Measurements from ENCODE around the gene NVL. TPM values are rescaled to one million over a fixed set of nuclear protein-coding genes. Genes with fewer than 3 reads are reported as not detected.
A peak's percentile ranks its signal among the peaks of the same experiment; 100 is the strongest.
"Not testable (repeated sequence)": the region's sequence is repeated elsewhere in the genome, so short reads cannot be mapped to it uniquely, and the experiment has no call there.

NVL gene
- total RNA-seq, 2 experiments from 2014 or later, result 44.1 to 52.7 TPM

- H3K36me3 Mint-ChIP-seq, result peaks cover 9% of the 10 kb centered on the region
Observed at GRCh38 chr1:224223819-224224714, 105.9 kb downstream of the NVL start.

DNA sequence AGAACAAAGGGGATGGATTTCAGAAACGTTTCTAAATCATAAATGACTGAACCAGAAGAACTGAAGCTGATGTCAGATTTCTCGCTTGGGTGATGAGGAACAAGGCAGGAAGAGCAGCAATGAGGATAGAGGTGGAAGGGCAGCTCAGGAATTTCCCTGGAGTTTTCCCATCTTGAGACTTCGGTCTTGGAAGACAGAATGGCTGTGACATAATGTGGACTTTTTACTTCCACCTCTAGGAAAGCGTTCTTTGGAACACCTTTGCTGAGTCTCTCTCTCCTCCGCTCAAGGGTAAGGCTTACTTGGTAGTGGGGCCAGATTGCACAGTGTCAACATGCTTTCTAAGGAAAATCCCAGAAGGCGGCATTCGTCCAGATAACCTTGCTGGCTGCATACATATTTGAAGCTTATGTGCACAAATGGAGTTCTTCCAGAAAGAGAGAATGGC, 110.3 kb downstream of the NVL start:
- Mint-ChIP-seq H3K4me3 (no peak overlapping the region), H3K4me1 (peaks cover 4% of the 10 kb centered on the region), H3K27me3 (peaks cover 8% of the 10 kb centered on the region), H3K27ac (no peak overlapping the region), H3K9me3 (no peaks in the 10 kb centered on the region), H3K36me3 (no peaks in the 10 kb centered on the region)
- POLR2A ChIA-PET, result no interaction called here
- DNase-seq (no peak), ATAC-seq (ENCODE audit: low read depth) (no peak)

More at GRCh38 chr1:224223819-224224714, 105.9 kb downstream of the NVL start:
- Mint-ChIP-seq H3K9me3 (no peaks in the 10 kb centered on the region), H3K27ac (no peak overlapping the region), H3K4me1 (no peaks in the 10 kb centered on the region), H3K4me3 (no peak overlapping the region), H3K27me3 (peaks cover 8% of the 10 kb centered on the region)
- POLR2A ChIA-PET, result no interaction called here
- ATAC-seq (ENCODE audit: low read depth), result no peak
- DNase-seq, result no peak

- peaks cover 4% of the 10 kb centered on the region for H3K4me1 Mint-ChIP-seq
Observed at GRCh38 chr1:224219011-224219611, 110.9 kb downstream of the NVL start.

DNA sequence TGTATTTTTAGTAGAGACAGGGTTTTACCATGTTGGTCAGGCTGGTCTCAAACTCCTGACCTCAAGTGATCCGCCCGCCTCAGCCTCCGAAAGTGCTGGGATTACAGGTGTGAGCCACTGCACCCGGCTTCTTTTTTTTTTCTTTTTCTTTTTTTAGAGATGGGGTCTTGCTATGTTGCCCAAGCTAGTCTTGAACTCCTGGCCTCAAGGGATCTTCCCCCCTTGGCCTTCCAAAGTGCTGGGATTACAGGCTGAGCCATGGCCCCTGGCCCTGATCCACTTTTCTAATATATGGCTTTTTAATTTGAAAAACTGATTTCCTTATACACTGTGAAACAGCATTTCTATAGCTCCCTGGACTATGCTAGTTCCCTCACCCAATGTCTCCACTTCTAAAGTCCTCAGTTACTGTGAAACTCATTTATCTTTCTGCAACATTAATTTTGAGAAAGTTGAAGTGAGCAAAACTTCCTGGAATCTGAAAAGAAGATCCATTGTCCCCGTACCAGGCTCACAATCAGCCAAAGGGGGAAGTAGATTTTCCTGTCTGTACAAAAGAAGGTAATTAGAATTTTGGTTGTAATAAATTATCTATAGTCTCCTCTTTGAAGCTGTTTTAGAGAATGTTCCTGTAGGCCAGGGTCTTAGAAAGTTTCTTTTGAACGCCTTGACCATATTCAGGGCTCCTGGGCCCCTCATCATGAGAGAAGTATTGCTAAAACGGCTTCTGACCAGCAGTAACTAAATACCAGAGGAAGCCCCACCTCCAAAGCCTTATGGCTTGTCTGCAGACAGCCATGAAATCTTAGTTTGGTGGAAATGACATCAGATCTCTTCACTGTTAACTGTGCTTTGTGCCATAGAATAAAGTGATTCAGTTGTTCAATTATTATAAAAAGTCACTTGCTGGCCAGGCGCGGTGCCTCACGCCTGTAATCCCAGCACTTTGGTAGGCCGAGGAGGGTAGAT, 112.0 kb downstream of the NVL start:
- no peak overlapping the region for H3K4me3 Mint-ChIP-seq
- H3K27ac Mint-ChIP-seq, result no peak overlapping the region
- no peaks in the 10 kb centered on the region for H3K36me3 Mint-ChIP-seq
- H3K27me3 Mint-ChIP-seq, result peaks cover 3% of the 10 kb centered on the region
- DNase-seq (no peak), ATAC-seq (ENCODE audit: low read depth) (no peak)
- no peaks in the 10 kb centered on the region for H3K9me3 Mint-ChIP-seq
- peaks cover 4% of the 10 kb centered on the region for H3K4me1 Mint-ChIP-seq
- POLR2A ChIA-PET, result interaction anchor here (0.6 kb wide), 1 partner anchor 11 kb away, joined by 3 read pairs; no protein-coding TSS in a partner anchor

More at GRCh38 chr1:224219011-224219611, 110.9 kb downstream of the NVL start:
- no peaks in the 10 kb centered on the region for H3K36me3 Mint-ChIP-seq
- no peak overlapping the region for H3K4me3 Mint-ChIP-seq
- H3K27me3 Mint-ChIP-seq, result peaks cover 8% of the 10 kb centered on the region
- no peak overlapping the region for H3K27ac Mint-ChIP-seq
- POLR2A ChIA-PET, result no interaction called here
- DNase-seq (no peak), ATAC-seq (ENCODE audit: low read depth) (no peak)
- no peaks in the 10 kb centered on the region for H3K9me3 Mint-ChIP-seq

GRCh38 chr1:224216382-224216781, 113.6 kb downstream of the NVL start:
- Mint-ChIP-seq H3K36me3 (no peaks in the 10 kb centered on the region), H3K4me3 (no peak overlapping the region), H3K27ac (no peak overlapping the region), H3K4me1 (peaks cover 4% of the 10 kb centered on the region), H3K27me3 (no peaks in the 10 kb centered on the region), H3K9me3 (no peaks in the 10 kb centered on the region)
- DNase-seq, result no peak
- POLR2A ChIA-PET, result no interaction called here
- ATAC-seq (ENCODE audit: low read depth), result no peak

- Mint-ChIP-seq H3K9me3 (no peaks in the 10 kb centered on the region), H3K27me3 (peaks cover 2% of the 10 kb centered on the region), H3K4me1 (peaks cover 2% of the 10 kb centered on the region), H3K27ac (no peak overlapping the region), H3K36me3 (no peaks in the 10 kb centered on the region), H3K4me3 (no peak overlapping the region)
- no peak for ATAC-seq (ENCODE audit: low read depth)
- POLR2A ChIA-PET, result no interaction called here
- no peak for DNase-seq
Observed at GRCh38 chr1:224213438-224214119, 116.4 kb downstream of the NVL start.

DNA sequence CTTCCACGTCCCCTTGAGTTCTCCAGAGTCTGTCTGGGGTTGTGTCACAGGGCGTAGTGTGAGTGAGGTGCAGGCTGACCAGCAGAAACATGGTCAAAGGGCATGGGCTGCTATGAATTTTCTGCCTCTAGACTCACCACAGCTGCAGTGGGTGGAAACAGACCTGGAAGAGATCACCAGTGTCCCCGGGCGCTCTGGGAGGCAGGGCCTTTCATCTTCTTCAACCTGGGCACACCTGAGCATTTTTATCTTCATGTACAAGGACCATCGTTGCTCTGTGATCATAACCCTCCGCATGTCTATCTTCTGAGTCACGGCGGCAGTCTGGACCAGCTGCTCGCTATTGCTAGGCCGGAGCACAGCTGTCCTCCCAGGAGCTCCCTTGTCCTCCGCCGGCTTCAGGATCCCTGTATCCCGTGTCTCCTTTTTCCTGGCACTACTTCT, 117.3 kb downstream of the NVL start:
- no peak for ATAC-seq (ENCODE audit: low read depth)
- Mint-ChIP-seq H3K27me3 (peaks cover 2% of the 10 kb centered on the region), H3K36me3 (no peaks in the 10 kb centered on the region), H3K9me3 (no peaks in the 10 kb centered on the region), H3K4me3 (no peak overlapping the region), H3K4me1 (no peaks in the 10 kb centered on the region), H3K27ac (no peak overlapping the region)
- no peak for DNase-seq
- POLR2A ChIA-PET, result no interaction called here

DNA sequence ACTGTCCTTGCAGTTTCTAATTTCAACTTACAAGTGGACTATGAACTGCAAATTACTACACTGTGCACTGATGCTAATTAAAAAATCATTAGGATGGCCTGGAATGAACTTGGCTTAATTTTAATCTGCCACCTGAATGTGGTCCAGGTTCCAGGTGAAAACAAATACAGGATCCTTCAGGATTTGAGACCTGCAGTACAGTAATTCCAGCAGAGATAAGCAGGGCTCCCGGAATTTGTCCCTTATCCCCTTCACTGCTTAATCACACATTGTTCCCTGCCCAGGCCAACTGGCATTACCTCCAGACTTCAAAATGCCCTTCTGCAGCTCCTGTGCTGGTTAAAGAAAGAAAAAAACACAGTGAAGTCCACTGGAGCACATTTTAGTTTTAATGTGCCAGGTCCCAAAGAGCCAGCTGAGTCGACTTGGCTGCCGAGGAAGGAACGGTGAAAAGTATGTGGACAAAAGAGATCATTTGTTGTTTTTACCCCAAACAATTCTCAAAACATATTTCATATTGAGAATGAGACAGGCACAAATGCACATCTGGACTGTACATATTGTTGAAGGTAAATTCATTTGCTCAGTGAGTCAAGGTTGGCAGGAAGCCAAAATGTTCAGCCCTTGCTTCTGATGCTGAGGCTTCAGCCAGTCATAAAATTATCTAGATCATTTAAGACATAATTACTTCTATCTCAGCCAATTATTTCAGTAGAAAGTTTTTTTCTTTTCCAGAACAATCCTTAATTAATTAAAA, 118.6 kb downstream of the NVL start:
- Mint-ChIP-seq H3K27me3 (peaks cover 2% of the 10 kb centered on the region), H3K36me3 (no peaks in the 10 kb centered on the region), H3K9me3 (no peaks in the 10 kb centered on the region), H3K27ac (no peak overlapping the region), H3K4me3 (no peak overlapping the region), H3K4me1 (no peaks in the 10 kb centered on the region)
- ATAC-seq (ENCODE audit: low read depth) (no peak), DNase-seq (no peak)
- POLR2A ChIA-PET, result no interaction called here

DNA sequence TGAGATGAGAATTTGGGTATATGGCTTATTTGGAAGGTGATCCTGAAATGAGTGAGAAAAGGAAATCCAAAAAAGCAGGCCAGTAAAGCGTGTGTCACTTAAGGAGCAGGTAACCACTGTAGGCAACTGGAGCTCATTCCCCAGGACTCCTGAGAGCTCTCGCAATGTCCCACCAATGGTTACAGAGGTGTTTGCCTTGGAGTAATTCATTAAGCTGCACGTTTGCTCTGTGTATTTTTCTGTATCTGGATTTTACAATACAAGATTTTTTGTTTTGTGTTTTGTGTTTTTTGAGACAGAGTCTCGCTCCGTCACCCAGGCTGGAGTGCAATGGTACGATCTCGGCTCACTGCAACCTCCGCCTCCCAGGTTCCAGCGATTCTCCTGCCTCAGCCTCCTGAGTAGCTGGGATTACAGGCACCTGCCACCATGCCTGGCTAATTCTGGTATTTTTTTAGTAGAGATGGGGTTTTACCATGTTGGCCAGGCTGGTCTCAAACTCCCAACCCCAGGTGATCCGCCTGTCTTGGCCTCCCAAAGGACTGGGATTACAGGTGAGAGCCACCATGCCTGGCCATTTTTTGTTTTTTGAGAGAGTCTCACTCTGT, 123.9 kb downstream of the NVL start:
- not testable (repeated sequence) for H3K27me3 Mint-ChIP-seq; H3K36me3 Mint-ChIP-seq; H3K9me3 Mint-ChIP-seq; H3K27ac Mint-ChIP-seq; ATAC-seq (ENCODE audit: low read depth); DNase-seq
- Mint-ChIP-seq H3K4me1 (peaks cover 10% of the 10 kb centered on the region), H3K4me3 (peak overlapping the region; percentile 45)
- POLR2A ChIA-PET, result interaction anchor here (0.6 kb wide), 2 partner anchors 26 to 32 kb away, joined by 3 read pairs; no protein-coding TSS in a partner anchor

DNA sequence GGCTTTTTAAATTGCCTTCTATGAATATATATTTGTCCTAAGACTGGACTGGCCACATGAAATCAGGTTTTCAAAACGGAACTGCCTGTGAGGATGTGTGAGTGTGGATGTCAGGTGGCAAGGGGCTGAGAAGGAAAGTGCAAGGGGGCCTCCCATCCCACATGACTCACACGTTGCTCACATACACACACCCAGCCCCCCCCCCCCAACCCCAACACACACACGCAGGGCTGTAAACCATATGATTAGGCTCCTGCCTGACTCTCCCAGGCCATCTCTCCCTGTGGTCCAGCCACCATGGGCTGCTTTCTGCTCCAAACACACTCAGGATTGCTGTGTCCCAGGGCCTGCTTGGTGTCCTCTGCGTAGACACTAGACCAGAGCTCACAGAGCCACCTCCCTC, 124.5 kb downstream of the NVL start:
- H3K4me1 Mint-ChIP-seq, result peaks cover 10% of the 10 kb centered on the region
- peak overlapping the region; percentile 45 for H3K4me3 Mint-ChIP-seq
- ATAC-seq (ENCODE audit: low read depth), result peak; percentile 56
- H3K36me3 Mint-ChIP-seq, result peaks cover 2% of the 10 kb centered on the region
- H3K27me3 Mint-ChIP-seq, result peaks cover 1% of the 10 kb centered on the region
- DNase-seq, result no peak
- H3K9me3 Mint-ChIP-seq, result no peaks in the 10 kb centered on the region
- POLR2A ChIA-PET, result interaction anchor here (0.6 to 1.1 kb wide), 3 partner anchors 22 to 32 kb away, joined by 3 to 4 read pairs (median 3); partner anchors contain the start of gene DEGS1
- peak overlapping the region; percentile 60 for H3K27ac Mint-ChIP-seq

GRCh38 chr1:224203243-224204016, 126.5 kb downstream of the NVL start:
- no peak for ATAC-seq (ENCODE audit: low read depth)
- H3K4me1 Mint-ChIP-seq, result peaks cover 10% of the 10 kb centered on the region
- POLR2A ChIA-PET, result no interaction called here
- H3K4me3 Mint-ChIP-seq, result no peak overlapping the region
- DNase-seq, result no peak
- H3K36me3 Mint-ChIP-seq, result peaks cover 2% of the 10 kb centered on the region
- H3K27me3 Mint-ChIP-seq, result no peaks in the 10 kb centered on the region
- H3K27ac Mint-ChIP-seq, result peak overlapping the region; percentile 51
- H3K9me3 Mint-ChIP-seq, result no peaks in the 10 kb centered on the region
